GM21447 (cell line): ENCODE results near the gene S100A5.
"Not testable (repeated sequence)": the region's sequence is repeated elsewhere in the genome, so short reads cannot be mapped to it uniquely, and the experiment has no call there.

Source experiments
- ATAC-seq: cut with Tn5 transposase; IDR thresholded peaks from one replicate; pipeline ENCODE4 v1.9.1; 2021; ENCODE audit not compliant: unreplicated experiment

S100A5 gene, protein sequence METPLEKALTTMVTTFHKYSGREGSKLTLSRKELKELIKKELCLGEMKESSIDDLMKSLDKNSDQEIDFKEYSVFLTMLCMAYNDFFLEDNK

GRCh38 chr1:153540394-153541361 lies at the start of gene S100A5:
S100A5 (minus strand) TSS chr1:153540934; CDS start chr1:153540191, 743 bp downstream.
- no peak for ATAC-seq

GRCh38 chr1:153588482-153588881 lies 47.7 kb upstream of the S100A5 start:
- ATAC-seq: no peak

- not testable (repeated sequence) for ATAC-seq
Observed at GRCh38 chr1:153588033-153588432, 47.3 kb upstream of the S100A5 start.

- no peak for ATAC-seq
Observed at GRCh38 chr1:153587314-153587713, 46.6 kb upstream of the S100A5 start.

- no peak for ATAC-seq
Observed at GRCh38 chr1:153586347-153586746, 45.6 kb upstream of the S100A5 start.

- ATAC-seq: no peak
Observed at GRCh38 chr1:153585006-153585405, 44.3 kb upstream of the S100A5 start.

DNA sequence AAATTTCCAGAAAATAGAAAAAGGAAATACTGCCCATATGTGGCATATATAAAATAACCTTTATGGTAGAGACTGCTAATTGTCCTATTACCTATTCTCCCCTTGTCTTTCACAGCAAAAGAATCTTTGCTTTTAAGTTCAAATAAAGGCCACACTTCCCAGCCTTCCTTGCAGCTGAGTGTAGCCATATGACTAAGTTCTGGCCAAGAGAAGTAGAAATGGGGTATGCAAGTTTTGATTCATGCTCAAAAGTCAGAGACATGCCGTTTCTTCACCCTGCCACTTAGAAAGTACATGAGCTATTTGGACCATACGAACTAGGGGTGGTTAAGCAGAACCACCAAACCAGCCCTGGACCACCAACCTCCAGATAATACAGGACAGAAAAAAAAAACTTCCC lies 43.2 kb upstream of the S100A5 start:
- ATAC-seq: no peak

DNA sequence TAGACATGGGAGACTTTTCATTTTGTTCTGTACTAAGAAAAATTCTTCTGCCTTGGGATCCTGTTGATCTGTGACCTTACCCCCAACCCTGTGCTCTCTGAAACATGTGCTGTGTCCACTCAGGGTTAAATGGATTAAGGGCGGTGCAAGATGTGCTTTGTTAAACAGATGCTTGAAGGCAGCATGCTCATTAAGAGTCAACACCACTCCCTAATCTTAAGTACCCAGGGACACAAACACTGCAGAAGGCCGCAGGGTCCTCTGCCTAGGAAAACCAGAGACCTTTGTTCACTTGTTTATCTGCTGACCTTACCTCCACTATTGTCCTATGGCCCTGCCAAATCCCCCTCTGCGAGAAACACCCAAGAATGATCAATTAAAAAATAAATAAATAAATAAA lies 42.8 kb upstream of the S100A5 start:
- ATAC-seq: not testable (repeated sequence)

GRCh38 chr1:153582836-153583235 lies 42.1 kb upstream of the S100A5 start:
- not testable (repeated sequence) for ATAC-seq

- ATAC-seq: no peak
Observed at GRCh38 chr1:153578936-153579335, 38.2 kb upstream of the S100A5 start.

DNA sequence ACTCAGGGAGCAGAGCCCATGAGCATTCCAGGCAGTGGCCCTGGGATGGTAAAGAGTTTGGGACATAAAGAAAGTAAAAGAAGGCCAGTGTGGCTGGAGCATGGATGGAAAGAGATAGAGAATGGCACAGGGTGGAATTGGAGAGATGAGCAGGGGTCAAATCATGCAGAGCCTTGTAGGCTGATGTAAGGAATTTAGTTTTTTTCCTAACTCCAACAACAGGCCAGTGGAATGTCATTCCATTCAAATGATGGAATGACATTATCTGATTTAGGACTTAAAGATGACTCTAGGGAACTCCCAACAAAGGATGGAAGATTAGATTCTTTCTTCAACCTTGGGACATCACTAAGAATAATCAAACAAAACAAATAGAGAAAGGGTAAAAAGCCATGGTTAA lies 37.8 kb upstream of the S100A5 start:
- no peak for ATAC-seq

DNA sequence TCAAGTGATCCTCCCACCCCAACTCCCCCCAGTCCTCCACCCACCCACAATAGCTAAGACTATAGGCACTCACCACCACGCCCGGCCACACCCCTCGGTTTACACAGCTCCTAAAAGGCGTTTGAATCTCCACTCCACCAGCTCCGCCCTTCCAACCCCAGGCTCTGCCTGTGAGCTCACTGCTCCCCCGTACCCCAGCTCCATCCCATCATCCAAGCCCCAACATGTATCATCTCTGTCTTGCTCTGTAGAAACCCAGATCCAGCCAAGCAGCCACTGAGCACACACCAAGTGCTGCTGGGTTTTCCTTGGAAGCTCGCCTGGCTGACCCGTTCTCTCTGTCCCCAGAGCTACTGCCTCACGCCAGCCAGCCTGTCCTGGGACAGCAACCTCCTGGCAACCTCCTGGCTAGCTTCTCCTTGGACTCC lies 36.9 kb upstream of the S100A5 start:
- ATAC-seq: no peak

GRCh38 chr1:153577138-153577537 lies 36.4 kb upstream of the S100A5 start:
- no peak for ATAC-seq

DNA sequence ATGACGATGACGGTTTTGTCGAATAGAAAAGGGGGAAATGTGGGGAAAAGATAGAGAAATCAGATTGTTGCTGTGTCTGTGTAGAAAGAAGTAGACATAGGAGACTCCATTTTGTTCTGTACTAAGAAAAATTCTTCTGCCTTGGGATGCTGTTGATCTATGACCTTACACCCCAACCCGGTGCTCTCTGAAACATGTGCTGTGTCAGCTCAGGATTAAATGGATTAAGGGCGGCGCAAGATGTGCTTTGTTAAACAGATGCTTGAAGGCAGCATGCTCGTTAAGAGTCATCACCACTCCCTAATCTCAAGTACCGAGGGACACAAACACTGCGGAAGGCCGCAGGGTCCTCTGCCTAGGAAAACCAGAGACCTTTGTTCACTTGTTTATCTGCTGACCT lies 34.8 kb upstream of the S100A5 start:
- not testable (repeated sequence) for ATAC-seq

DNA sequence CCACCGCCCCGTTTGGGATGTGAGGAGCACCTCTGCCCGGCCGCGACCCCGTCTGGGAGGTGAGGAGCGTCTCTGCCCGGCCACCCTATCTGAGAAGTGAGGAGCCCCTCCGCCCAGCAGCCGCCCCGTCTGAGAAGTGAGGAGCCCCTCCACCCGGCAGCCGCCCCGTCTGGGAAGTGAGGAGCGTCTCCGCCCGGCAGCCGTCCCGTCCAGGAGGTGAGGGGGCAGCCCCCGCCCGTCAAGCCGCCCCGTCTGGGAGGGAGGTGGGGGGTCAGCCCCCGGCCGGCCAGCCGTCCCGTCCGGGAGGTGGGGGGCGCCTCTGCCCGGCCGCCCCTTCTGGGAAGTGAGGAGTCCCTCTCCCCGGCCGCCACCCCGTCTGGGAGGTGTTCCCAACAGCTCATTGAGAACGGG lies 34.4 kb upstream of the S100A5 start:
- not testable (repeated sequence) for ATAC-seq

DNA sequence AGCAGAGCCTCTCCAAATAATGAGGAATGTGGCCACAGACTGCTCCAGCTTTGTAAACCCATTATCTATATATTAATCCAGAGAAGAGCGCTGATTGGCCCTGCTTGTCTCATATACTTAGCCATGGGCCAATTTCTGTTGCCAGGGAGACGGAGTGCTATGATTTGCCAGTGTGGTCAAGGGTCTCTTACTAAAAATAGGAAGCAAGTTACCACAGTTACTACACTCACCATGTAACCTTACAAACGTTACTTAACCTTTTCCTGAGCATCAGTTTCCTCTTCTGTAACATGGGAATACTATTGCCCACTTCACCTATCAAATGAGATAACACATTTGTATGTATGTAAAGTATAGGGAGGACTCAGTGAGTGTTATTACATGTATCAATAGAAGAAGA lies 32.6 kb upstream of the S100A5 start:
- no peak for ATAC-seq

DNA sequence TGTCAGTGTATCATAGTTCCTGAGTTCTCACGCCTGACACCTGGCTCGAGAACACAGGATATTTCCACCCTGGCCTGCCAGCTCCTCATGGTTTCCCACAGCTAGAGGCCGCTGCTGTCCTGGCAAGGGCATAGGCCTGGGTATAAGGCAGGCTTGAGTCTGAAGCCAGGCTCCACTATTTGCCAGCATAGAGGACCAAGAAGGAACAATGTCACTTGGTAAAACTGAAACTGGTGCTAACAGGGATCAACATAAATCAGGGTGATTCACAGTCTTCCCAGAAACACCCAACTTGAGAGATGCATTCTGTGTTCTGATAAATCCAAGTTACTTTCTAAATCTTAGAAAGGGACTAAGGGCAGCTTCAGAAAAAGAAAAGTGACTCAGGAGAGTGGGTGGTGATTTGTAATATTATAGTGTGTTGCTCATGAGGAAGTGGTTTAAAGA lies 31.9 kb upstream of the S100A5 start:
- no peak for ATAC-seq

- ATAC-seq: no peak
Observed at GRCh38 chr1:153571706-153572105, 31.0 kb upstream of the S100A5 start.

GRCh38 chr1:153570874-153571273 lies 30.1 kb upstream of the S100A5 start:
- ATAC-seq: no peak

DNA sequence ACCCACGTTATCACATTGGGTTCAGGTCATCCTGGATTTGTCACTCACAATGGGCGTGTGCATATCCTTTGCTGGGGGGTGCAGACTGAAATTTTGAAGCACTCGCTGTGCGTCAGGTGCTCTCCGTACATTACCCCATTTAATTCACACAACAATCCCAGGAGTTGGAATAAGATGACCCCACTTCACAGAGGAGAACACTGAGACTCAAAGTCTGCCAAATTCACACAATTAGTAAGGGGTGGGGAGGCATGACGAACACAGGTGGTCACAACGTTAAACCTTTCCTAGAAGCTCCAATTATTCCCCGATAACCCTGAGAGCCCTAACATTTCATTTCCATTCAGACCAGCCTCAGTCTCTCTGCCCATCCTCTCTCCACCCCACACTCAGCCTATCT lies 28.7 kb upstream of the S100A5 start:
- ATAC-seq: no peak

- no peak for ATAC-seq
Observed at GRCh38 chr1:153568367-153569099, 27.8 kb upstream of the S100A5 start.
